Hematopoietic multipotent progenitor cell treated with erythropoietin and hydrocortisone succinate and interleukin-3 and kit ligand, for 15 days (in vitro differentiated cells): ENCODE measurements around the gene PLXNB3.
A peak's percentile ranks its signal among the peaks of the same experiment; 100 is the strongest.

ENCODE experiments used
- DNase-seq: peaks from one replicate; pipeline ENCODE4 v3.0.0-alpha.2; 2015; ENCODE audit warnings: low spot score

PLXNB3 gene

DNA sequence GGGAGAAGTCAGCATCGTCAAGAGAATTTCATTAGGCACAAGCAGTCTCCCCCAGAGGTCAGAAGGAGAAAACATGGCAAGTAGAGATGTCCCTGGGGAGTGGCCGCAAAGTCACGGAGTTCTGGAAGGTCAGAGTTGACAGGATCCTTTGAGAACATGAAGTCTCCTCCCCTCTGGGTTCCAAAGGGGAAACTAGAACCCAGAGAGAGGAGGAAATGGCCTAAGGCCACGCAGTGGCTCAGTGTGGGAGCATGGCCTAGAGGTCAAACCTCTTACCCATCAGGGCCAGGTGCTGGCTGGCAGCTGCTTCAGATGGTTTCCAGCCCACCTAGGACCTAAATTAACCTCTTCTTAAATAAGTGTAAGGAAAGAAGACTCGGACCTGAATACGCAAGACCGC, 29.2 kb downstream of the PLXNB3 start:
- peak; percentile 4 for DNase-seq

DNA sequence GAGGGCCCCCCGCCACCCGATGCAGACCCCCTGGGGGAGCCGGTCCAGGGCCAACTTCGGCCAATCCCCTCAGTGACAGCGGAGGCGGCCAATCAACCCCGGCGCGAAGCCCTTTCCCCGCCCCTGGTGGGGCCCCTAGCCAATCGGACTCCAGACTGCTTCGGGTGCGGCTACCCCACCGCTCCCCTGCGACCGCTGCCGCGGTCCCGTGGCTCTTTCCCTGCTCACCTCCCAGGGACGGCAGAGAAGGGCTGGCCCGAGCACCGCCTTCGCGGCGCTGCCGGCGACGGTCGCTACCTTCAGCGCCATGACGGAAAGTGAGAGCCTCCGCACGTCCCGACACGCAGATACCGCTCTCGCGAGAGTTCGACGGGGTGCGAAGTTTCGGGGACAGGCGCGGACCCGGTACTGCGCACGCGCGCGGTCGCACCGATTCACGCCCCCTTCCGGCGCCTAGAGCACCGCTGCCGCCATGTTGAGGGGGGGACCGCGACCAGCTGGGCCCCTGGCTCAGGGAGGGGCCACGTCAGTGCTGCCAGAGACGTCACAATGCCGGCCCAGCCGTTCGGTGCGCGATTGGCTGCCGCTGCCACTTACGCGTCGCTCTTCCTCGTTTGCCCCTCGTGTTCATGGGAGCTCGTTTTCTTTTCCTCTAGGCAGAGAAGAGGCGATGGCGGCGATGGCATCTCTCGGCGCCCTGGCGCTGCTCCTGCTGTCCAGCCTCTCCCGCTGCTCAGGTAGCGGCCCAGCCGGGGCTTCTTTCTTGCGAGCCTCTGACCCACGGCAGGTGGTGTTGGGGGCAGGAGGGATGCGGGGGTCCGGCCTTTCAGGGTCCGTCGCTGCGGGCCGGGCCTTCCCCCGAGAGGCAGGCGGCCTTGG, 30.2 kb downstream of the PLXNB3 start, which contains the start of the genes IDH3G and SSR4:
IDH3G (minus strand) TSS at position 358 of the 879 bp plus-strand sequence; CDS start at position 309, 49 bp downstream.
SSR4 (plus strand) TSS at position 651 of the 879 bp plus-strand sequence; CDS start at position 671, 20 bp downstream.
- peak; percentile 93 for DNase-seq

DNA sequence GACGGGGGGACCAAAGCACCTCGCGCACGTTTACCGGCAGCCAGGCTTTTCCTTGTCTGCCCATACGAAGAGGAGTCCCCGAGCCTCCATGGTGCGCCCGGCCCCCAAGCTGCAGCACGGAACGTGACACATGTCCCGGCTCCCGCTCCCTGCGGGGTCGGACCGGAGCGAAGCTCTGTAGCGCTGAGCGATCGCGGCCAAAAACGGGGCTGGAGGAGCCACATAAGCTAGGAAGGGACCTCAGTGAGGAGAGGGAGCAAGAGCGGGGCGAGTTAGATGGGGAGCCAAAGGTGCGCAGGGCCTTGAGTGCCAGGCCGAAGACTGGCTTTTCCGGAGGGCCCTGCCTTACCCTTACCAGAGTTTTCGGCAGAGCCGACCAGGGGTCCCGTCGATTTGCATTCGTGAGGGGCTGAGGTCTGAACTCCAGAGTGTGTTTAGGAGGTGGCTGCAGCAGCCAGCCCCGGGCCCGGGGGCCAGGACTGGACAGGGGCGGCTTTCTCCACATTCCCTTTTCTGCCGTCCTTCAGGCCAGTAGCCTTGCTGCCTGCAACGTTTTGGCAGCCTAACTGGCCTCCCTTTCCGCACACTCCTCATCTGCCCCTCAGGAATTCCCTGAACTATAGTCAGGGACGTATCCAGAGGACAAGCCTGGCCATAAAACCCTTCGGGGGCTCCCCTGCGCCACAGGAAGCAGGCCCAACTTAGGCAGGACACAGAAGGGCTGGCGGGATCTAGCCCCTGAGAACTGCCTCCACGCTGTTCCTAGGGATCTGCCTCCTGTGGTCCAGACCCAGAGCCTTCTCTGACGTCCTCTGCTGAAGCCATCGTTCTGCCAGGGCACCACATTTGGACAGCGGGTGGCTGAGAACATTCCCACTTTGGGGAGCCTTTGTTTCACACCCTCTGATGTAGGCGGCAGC, 31.1 kb downstream of the PLXNB3 start:
- DNase-seq, result peak; percentile 5

DNA sequence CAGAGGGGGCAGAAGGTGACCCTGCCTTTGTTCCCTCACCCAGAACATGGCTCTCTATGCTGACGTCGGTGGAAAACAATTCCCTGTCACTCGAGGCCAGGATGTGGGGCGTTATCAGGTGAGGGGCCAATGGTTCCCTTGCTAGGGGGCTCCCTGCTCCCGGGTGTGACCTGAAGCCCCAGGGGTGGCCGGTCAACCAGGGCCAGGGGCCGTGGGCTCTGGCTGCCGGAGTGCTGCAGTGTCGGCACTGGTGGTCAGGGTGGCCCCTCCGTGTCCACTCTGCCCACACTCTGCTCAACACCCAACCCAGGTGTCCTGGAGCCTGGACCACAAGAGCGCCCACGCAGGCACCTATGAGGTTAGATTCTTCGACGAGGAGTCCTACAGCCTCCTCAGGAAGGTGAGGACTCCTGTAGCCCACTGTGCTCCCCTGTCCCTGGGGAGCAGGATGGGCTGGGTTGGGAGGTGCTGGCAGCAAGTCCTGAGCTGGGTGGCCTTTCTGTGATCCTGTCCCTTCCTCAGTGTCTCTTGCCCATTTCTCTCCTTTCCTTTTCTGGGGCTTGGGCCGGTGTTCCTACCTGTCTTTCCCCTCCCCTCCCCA, 33.5 kb downstream of the PLXNB3 start:
- DNase-seq, result no peak

DNA sequence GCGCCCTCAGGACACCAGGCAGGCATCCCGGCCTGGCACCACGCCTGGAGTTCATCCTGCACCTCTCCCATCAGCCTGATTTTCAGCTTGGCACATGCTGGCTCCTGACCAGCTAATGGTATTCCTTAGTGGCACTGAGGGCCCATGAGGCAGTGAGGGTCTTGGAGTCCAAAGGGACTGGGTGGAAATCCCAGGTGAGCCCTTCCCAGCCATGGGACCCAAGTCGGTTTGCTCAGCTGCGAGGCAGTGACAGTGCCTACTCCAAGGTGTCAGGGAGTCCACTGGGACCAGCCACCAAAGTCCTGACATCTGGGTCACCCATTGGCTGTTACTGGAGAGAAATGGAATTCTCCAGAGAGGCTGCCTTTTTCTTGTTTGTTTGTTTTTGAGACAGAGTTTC, 35.3 kb downstream of the PLXNB3 start:
- DNase-seq, result no peak

DNA sequence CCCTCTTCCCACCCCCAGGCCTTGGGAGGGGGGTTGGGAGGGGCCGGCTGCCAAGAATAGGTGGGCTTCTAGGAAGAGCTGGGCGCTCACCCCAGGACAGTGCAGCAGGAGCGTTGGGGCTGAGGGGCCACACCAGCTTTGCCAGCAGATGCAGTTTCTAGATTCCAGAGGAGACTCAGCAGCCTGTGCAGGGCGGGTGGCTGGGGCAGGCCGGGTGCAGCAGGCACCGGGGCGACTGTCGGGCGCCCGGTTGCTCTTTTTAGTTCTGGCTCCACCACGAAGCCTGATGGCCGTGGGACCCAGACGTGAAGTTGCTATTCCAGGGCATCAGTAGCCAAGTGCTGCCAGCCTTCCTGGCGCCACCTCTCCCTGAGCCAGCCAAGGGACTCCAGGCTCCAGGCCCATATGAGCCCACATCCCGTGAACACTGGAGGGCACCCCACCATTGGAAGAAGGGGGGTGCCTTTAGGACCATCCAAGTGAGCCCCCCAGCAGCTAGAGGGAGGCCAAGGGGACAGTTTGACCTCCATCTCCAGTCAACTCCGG, 36.2 kb downstream of the PLXNB3 start:
- DNase-seq, result no peak

DNA sequence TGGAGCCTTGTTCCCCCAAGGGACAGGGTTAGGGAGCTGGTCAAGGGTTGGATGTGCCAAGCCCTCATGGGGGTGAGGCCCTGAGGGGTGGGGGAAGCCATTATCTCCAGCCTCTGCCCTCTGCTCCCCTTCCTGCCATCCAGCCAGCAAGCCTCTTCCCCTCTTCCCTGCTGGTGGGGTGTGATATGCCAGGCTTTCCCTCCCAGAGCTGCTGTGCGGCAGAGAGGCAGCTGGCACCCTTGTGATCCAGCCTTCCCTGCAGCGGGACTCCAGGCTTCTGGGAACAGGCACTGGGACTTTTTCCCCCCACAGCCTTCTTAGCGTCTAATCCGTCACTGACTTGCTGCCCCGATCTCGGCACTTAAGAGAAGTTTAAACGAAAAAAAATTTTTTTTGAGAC, 36.7 kb downstream of the PLXNB3 start:
- no peak for DNase-seq

DNA sequence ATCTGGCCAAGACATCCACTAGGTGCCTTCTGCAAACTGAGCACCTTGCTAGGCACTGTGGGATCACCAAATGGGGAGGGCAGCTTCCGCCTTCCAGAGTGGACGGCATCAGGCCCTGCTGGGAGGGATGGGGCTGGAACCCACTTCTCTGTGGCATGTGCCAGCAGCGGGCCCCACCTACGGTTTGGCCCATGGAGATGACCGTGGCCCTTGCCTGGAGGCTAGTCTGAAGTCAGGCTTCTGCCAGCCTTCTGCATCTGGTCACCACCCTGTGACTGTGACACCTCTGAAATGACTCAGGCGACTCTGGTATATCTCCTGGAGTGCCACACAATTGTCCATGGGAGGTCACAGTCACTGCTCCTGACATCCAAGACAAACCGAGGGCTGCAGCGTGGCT, 37.6 kb downstream of the PLXNB3 start:
- DNase-seq, result no peak

DNA sequence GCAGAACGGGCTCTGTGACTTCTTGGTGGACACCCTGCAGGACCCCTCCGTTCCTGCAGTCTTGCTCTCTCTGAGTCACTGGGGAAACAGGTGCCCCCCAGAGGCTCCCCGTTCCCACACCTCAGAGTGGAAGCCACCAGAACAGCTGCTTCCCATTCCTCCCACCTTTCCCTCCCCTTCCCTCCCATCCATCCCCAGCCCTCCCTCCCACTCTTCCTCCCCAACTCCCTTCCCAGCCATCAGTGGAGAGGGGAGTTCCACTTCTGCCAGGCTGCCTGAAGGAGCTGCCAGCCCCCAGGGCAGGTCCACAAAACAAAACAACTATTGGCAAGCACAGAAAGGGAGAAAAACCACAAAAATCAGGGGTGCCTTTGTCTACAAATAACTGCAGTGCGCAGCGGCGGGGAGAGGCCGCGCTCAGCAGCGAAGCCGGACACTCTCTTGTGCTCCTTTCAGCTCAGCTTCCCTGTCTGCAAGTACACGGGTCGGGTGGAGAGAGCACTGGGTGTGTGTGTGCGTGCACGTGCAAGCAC, 38.5 kb downstream of the PLXNB3 start:
- DNase-seq, result no peak

DNA sequence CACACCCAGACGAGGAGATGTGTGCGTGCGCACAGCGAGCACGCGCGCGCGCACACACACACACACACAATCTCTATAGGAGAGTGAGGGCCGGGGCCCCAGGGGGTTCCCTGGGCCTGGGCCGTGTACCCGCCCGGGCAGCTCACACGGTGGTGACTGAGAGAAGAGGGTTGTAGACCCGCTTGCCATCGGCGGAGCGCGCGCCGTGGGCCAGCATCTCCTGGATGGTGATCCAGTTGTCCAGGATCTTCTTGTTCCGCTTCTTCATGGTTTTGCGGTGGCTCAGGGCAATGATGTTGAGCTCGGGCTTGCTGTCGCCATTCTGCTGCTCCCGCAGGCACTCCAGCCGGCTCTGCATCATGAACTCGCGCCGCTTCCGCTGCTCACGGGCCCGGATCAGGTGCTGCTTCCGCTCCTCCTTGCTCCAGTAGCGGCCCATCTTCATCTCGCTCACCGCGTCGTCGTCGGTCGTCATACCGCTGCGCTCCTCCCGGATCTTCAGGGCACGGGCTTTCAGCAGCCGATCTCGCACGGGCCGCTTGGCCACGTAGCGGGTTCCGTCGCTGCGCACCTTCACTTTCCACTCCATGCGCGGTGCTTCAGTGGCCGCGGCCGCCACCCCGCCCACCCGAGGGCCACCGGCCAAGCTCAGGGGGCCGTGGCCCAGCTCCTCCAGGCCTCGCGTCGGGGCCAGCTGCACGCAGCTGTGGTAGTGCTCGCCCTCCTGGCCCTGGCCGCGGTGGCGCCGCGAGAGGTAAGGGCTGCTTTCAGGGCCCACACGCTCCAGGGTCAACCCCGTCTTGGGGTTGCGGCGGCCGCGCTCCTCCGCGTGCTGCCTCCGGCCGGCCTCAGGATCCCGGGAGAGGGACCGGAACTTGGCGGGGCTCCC, 39.4 kb downstream of the PLXNB3 start:
- no peak for DNase-seq

DNA sequence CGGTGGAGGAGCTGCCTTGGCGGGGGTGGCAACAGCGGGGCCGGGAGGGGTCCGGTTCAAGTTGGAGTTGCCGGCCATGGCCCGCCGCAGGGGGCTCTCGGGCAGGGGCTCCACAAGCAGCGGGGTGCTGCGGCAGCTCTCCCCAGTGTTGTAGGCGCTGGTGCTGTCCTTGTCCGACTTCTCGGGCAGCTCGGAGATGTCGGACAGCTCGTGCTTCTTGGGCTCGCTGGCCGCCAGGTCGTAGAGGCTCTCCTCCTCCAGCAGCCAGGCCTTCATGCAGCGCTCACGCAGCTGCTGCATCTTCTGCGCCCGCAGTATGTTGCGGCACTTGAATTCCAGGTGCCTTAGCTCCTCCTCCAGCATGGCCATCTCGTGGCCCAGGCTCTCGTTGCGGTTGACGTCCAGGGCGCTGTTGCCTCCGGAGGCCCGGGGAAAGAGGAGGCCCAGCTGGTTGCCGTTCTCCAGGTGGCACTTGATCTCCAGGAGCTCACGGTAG, 40.1 kb downstream of the PLXNB3 start:
- no peak for DNase-seq

DNA sequence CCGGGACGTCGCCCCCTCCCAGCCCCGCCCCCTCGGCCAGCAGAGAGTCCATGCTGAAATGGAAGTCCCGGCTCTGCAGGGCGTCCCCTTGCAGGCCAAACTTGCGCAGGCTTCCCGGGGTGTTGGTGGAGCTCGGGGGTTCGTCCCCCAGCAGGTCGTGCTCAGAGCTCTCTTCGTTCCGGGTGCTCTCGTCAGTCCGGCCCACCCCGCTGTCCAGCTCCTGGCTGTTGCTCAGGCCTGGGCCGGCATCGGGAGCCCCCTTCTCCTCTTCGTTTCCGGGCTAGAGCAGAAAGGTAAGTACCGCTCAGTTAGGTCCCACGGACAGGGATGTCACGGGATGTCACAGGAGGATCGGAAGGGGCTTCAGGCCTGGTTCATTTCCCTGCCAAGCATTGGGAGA, 40.6 kb downstream of the PLXNB3 start:
- no peak for DNase-seq

DNA sequence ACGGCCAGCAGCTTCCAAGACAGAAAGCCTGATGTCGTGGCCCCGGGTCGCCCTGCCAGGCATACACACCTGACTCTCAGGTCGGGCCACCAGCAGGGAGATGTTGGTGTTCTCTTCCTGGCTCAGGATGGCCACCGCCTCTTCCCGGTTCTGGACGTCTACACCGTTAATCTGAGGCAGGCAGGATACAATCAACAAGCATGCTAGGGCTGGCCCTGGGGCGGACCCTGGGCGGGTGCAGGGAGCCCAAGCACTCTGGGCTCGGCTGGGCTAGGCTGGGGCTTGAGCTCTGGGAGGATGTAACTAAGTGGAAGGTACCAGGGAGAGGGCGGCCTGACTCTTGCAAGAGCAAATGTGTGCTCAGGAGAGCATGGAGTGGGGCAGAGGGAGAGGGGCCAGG, 41.4 kb downstream of the PLXNB3 start:
- DNase-seq, result no peak

DNA sequence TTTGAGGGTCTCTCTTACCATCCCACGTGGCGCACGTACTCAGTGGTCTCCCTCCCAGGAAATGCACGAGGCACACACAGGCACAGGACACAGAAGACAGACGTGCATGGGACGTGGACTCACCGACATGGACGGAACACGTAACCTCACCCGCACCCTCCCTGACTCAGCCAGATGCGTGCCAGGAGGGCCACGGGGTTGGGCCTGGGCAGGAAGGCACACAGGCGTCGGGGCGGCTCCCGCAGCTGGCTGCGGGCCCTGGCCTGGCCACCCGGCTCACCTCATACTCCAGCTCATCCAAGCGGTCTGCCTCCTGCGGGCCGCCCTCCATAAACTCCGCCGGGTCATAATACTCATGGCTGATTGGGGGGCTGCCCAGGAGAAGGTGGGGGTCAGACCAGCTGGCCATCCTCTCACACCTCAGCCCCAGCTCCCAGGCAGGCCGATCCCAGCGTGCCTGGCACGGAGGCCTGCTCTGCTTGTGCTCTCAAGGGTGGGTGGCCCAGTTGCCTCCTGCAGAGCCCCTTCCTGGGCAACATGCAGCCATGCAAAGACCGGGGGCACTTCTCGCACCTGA, 43.0 kb downstream of the PLXNB3 start:
- DNase-seq, result no peak

DNA sequence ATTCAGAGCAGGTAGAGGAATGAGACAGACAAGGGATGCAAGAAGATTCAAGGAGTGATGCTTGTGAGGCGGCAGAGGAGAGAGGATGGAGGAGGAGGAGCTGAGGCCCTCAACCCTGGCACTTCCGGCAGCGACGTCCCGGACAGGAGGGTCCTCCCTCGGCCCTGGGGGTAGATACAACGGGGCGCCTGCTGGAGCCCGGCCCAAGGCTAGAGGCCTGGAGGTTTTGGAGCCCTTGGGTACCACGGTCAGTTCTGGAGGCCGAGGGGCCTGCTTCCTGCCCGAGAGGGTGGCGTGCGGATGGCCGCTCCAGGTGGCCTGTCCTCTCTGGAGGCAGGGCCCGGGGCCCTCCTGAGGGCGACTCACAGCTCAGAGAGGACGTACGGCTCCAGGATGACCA, 43.9 kb downstream of the PLXNB3 start:
- DNase-seq, result no peak

DNA sequence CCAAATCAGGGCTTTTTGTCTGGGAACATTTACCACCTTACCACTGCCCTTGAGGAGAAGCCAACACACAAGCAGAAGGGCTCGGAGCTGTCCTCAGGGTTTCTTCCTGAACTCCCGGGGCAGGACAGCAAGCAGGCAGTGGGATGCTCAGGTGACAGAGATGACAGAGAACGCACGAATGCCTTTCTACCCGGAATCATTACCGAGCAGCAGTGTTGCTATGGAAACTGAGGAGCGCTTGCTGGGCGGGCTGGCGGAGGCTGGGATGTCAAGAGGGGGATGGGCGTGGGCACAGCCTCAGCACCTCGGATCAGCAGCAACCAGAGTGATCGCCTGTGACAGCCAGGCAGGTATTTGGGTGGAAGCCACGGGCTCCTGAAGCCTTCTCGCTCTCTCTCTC, 48.2 kb downstream of the PLXNB3 start:
- DNase-seq, result no peak

DNA sequence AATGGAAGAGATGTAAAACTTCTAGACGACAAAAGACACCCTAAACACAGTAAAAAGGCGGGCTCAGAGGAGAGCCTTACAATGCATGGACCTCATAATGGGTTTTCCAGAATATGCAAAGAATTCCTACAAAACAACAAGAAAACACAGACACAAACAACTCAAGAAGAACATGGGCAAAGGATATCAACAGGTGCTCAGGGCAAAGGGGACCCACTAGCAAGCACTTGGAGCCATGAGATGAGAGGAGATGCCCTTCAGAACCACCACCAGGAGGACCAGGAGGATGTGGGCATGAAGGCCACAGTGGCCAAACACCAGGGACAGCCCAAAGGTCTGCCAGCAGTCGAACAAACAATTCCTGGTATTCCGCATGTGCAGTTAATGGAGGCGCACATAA, 49.1 kb downstream of the PLXNB3 start:
- DNase-seq, result no peak

DNA sequence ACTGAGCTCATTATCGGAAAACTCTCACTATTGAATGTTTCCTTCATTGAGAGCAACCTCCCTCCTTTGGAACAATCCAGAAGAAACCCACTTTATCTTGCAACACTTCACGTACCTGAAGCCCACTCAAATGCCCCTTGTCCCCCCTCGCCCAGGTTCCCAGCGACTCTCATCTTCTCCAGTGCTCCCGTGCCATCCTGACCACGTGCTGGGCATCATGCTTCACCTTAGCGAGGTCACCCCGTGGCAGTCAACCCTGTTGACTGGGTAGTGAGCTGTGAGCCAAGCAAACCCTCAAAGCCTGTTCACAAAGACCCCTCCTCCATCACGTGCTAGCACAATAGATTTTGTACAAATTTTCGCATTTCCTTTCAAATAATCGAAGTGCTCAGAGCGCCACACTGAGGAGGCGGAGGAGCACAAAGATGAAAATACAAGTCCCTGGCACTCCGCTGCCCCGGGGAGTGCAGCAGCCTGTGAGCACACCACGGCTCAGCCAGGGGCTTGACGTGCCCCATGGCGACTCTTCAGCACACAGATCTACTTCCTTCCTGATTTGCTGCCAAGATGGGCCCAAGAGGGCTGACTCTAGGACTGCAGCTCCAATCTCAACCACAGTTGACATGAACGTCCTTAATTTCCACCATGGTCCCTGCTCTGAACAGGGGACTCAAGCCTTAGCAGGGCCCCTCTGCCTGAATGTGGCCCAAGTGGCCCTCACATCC, 50.7 kb downstream of the PLXNB3 start:
- DNase-seq, result no peak
